Left lung (tissue), 10 donors: Measurements from ENCODE around the gene PNLIPRP3. TPM values are rescaled to one million over a fixed set of nuclear protein-coding genes. Genes with fewer than 3 reads are reported as not detected.

Source experiments
- ATAC-seq: fragments of 200-7000 bp; cut with Tn5 transposase; one replicate; pipeline ENCODE4 v1.9.1; 2020; ENCODE audit warnings: moderate library complexity
- DNase-seq, 4 donors: peaks; one replicate each; pipeline ENCODE4 v3.0.0-alpha.2; 2013 to 2020
- H3K27ac ChIP-seq, 2 donors: fragments of 200-600 bp; sonication (generic) in 1 of 2; one replicate each; pipeline versions ENCODE4 v1.5.0 to v1.8.0; 2020 to 2021
- H3K27me3 ChIP-seq, 2 donors: fragments of 200-600 bp; sonication (generic) in 1 of 2; one replicate each; pipeline versions ENCODE4 v1.5.0 to v1.8.0; 2020 to 2021
- H3K36me3 ChIP-seq, 2 donors: fragments of 200-600 bp; sonication (generic) in 1 of 2; one replicate each; pipeline versions ENCODE4 v1.5.0 to v1.8.0; 2020 to 2021
- H3K4me1 ChIP-seq, 2 donors: fragments of 200-600 bp; one replicate each; pipeline ENCODE4 v1.8.0; 2021
- H3K4me3 ChIP-seq, 2 donors: fragments of 200-600 bp; sonication (generic) in 1 of 2; one replicate each; pipeline versions ENCODE4 v1.5.0 to v1.8.0; 2020 to 2021; ENCODE audit warnings: mild to moderate bottlenecking in 1 of 2
- H3K9me3 ChIP-seq, 2 donors: fragments of 200-600 bp; sonication (generic) in 1 of 2; one replicate each; pipeline versions ENCODE4 v1.5.0 to v1.8.0; 2020 to 2021
- CTCF ChIP-seq, 2 donors: fragments of 200-600 bp; sonication (generic) in 1 of 2; IDR thresholded peaks; one replicate each; pipeline versions ENCODE4 v1.5.0 to v1.8.0; 2021; ENCODE audit warnings: antibody characterized with exemption in 2 of 2
- intact Hi-C, 2 donors: fragments of 100-400 bp; cut with DNase I; formaldehyde crosslinking; loops; one replicate each; pipeline versions ENCODE4 v1.11.2 to v1.14.2; 2022
- polyA plus RNA-seq, 6 donors: library from polyadenylated mRNA; unstranded; fragments of 120-200 nt; gene quantifications; one replicate each; pipeline ENCODE4 v1.2.1, GENCODE V29; 2013; ENCODE audit not compliant: insufficient read length in 6 of 6
- total RNA-seq, 2 donors: library from RNA; stranded (reverse); fragmentation: NEBNext Ultra II Directional; extraction: Animal tissue kit (Norgen Biotek cat#: 25700); gene quantifications; one replicate each; pipeline ENCODE4 v1.2.1, GENCODE V29; 2021
- donor health status: DM: no; HTN: yes; CAD: no.
- donor health status: DM: no; HTN: no; CAD: no.

Gene PNLIPRP3
- total and polyA plus RNA-seq, 8 donors = 0.29 to 0.42 TPM; not detected in 6

GRCh38 chr10:116430288-116430687, 2.6 kb downstream of the PNLIPRP3 start:
- no peak for TF ChIP-seq CTCF (IDR thresholded peaks at IDR 0.05)
- no peaks in the 10 kb centered on the region for H3K4me1 ChIP-seq
- ATAC-seq = no peak

GRCh38 chr10:116431598-116431997, 4.0 kb downstream of the PNLIPRP3 start:
- no peaks in the 10 kb centered on the region for H3K4me1 ChIP-seq
- H3K4me3 ChIP-seq = no peak overlapping the region
- intact Hi-C loops = no loop called here
- H3K27me3 ChIP-seq = no peaks in the 10 kb centered on the region
- no peaks in the 10 kb centered on the region for H3K36me3 ChIP-seq
- DNase-seq (no peak), ATAC-seq (no peak)
- H3K27ac ChIP-seq = no peak overlapping the region
- no peaks in the 10 kb centered on the region for H3K9me3 ChIP-seq
- TF ChIP-seq CTCF (IDR thresholded peaks at IDR 0.05) = no peak

More at GRCh38 chr10:116430288-116430687, 2.6 kb downstream of the PNLIPRP3 start:
- H3K9me3 ChIP-seq = no peaks in the 10 kb centered on the region
- intact Hi-C loops = no loop called here
- H3K36me3 ChIP-seq = no peaks in the 10 kb centered on the region
- H3K27me3 ChIP-seq = no peaks in the 10 kb centered on the region
- H3K27ac ChIP-seq = no peak overlapping the region
- no peak for DNase-seq
- H3K4me3 ChIP-seq = no peak overlapping the region

GRCh38 chr10:116437076-116437692, 9.5 kb downstream of the PNLIPRP3 start:
- no peaks in the 10 kb centered on the region for H3K4me1 ChIP-seq
- DNase-seq = no peak

GRCh38 chr10:116440330-116441030, 12.8 kb downstream of the PNLIPRP3 start:
- Histone ChIP-seq H3K27ac (no peak overlapping the region), H3K36me3 (no peaks in the 10 kb centered on the region), H3K9me3 (no peaks in the 10 kb centered on the region), H3K27me3 (no peaks in the 10 kb centered on the region), H3K4me1 (no peaks in the 10 kb centered on the region), H3K4me3 (no peak overlapping the region)
- intact Hi-C loops = no loop called here
- DNase-seq = no peak
- TF ChIP-seq CTCF (IDR thresholded peaks at IDR 0.05) = no peak
- ATAC-seq = no peak

More at GRCh38 chr10:116437076-116437692, 9.5 kb downstream of the PNLIPRP3 start:
- TF ChIP-seq CTCF (IDR thresholded peaks at IDR 0.05) = no peak
- Histone ChIP-seq H3K4me3 (no peak overlapping the region), H3K27me3 (no peaks in the 10 kb centered on the region), H3K9me3 (no peaks in the 10 kb centered on the region), H3K27ac (no peak overlapping the region), H3K36me3 (no peaks in the 10 kb centered on the region)
- ATAC-seq = no peak
- intact Hi-C loops = no loop called here

- Histone ChIP-seq H3K4me1 (no peaks in the 10 kb centered on the region), H3K27me3 (no peaks in the 10 kb centered on the region), H3K36me3 (no peaks in the 10 kb centered on the region), H3K27ac (no peak overlapping the region), H3K4me3 (no peak overlapping the region), H3K9me3 (no peaks in the 10 kb centered on the region)
- peak; percentile 64 to 73 for TF ChIP-seq CTCF (IDR thresholded peaks at IDR 0.05)
- intact Hi-C loops = no loop called here
- ATAC-seq (peak; percentile 65), DNase-seq (peak in 2 of 4 donors; percentile 5 to 26)
Measured at GRCh38 chr10:116444527-116445142, 17.0 kb downstream of the PNLIPRP3 start.
